ENCODE measurements around the gene HKDC1.
"Not testable (repeated sequence)": the region's sequence is repeated elsewhere in the genome, so short reads cannot be mapped to it uniquely, and the experiment has no call there.

The HKDC1 gene

GRCh38 chr10:69287181-69287580 lies 67.0 kb downstream of the HKDC1 start:
- no peaks in the 10 kb centered on the region for H3K9me3 ChIP-seq (ENCODE audit: control insufficient read depth in 1 of 2, low read length in 2 of 2)
- H3K4me3 ChIP-seq (ENCODE audit: low read depth in 1 of 2, low read length in 2 of 2): no peak overlapping the region
- no peaks in the 10 kb centered on the region for H3K4me1 ChIP-seq (ENCODE audit: control insufficient read depth in 1 of 2, insufficient read depth in 2 of 2, low read length in 2 of 2)
- H3K27ac ChIP-seq (ENCODE audit: low read length): no peak overlapping the region
- H3K36me3 ChIP-seq (ENCODE audit: control insufficient read depth in 1 of 2, insufficient read depth in 2 of 2, low read length in 2 of 2): no peaks in the 10 kb centered on the region
- H3K27me3 ChIP-seq (ENCODE audit: low read depth, low read length): no peaks in the 10 kb centered on the region

GRCh38 chr10:69290993-69291392 lies 70.9 kb downstream of the HKDC1 start:
- H3K36me3 ChIP-seq (ENCODE audit: control insufficient read depth in 1 of 2, insufficient read depth in 2 of 2, low read length in 2 of 2): no peaks in the 10 kb centered on the region
- no peaks in the 10 kb centered on the region for H3K4me1 ChIP-seq (ENCODE audit: control insufficient read depth in 1 of 2, insufficient read depth in 2 of 2, low read length in 2 of 2)
- H3K27me3 ChIP-seq (ENCODE audit: low read depth, low read length): no peaks in the 10 kb centered on the region
- no peaks in the 10 kb centered on the region for H3K9me3 ChIP-seq (ENCODE audit: control insufficient read depth in 1 of 2, low read length in 2 of 2)
- H3K4me3 ChIP-seq (ENCODE audit: low read depth in 1 of 2, low read length in 2 of 2): no peak overlapping the region
- H3K27ac ChIP-seq (ENCODE audit: low read length): no peak overlapping the region

DNA sequence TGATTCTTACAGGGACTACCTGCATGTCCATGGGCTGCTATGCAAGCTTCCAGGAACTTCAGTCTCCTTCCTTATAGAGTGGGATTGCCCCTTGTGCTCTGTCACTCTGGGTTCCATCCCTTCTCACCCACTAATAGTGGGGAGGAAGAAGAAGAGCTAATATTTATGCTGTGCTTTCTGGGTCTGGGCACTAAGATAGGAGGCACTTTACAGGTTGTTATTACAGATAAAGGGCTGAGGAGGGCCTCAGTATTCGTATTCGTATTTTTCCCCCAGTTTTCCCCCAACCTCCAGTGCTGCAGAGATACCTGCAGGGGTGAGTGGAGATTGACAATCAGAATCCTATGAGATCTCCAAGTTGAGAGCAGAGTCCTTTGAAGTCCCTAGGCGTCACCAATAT lies 72.3 kb downstream of the HKDC1 start:
- Histone ChIP-seq H3K4me1 (ENCODE audit: control insufficient read depth in 1 of 2, insufficient read depth in 2 of 2, low read length in 2 of 2) (no peaks in the 10 kb centered on the region), H3K9me3 (ENCODE audit: control insufficient read depth in 1 of 2, low read length in 2 of 2) (no peaks in the 10 kb centered on the region), H3K27me3 (ENCODE audit: low read depth, low read length) (no peaks in the 10 kb centered on the region), H3K4me3 (ENCODE audit: low read depth in 1 of 2, low read length in 2 of 2) (no peak overlapping the region), H3K27ac (ENCODE audit: low read length) (no peak overlapping the region), H3K36me3 (ENCODE audit: control insufficient read depth in 1 of 2, insufficient read depth in 2 of 2, low read length in 2 of 2) (no peaks in the 10 kb centered on the region)

DNA sequence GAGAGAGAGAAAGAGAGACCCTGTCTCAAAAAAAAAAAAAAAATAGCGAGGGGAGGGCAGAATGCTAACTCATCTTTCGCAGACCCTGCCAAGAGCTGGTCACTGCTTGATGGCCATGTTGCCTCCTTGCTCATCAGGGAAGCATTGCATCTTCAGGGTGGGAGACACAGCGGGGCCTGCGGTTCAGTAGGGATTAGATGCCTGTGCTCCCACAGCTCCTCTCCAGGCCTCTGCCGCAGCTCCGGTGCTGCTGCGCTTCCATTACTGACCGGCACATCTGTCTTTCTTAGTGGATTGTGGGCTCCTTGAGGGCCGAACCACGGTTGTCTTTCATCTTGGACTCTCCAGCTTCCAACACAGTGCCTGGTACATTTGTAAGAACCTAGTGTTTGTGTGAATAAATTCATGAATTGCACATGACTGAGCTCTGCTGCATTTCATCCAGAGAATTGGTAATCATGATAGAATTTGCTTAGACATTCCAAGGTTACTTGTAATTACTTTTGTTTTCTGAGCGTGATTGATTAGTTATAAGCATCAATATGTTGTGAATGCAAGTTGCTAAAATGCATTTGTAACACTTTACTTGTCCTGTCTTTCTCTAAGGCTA lies 75.0 kb downstream of the HKDC1 start:
- no peaks in the 10 kb centered on the region for H3K4me1 ChIP-seq (ENCODE audit: control insufficient read depth in 1 of 2, insufficient read depth in 2 of 2, low read length in 2 of 2)
- H3K4me3 ChIP-seq (ENCODE audit: low read depth in 1 of 2, low read length in 2 of 2): no peak overlapping the region
- H3K27me3 ChIP-seq (ENCODE audit: low read depth, low read length): no peaks in the 10 kb centered on the region
- no peaks in the 10 kb centered on the region for H3K9me3 ChIP-seq (ENCODE audit: control insufficient read depth in 1 of 2, low read length in 2 of 2)
- H3K27ac ChIP-seq (ENCODE audit: low read length): no peak overlapping the region
- H3K36me3 ChIP-seq (ENCODE audit: control insufficient read depth in 1 of 2, insufficient read depth in 2 of 2, low read length in 2 of 2): no peaks in the 10 kb centered on the region

DNA sequence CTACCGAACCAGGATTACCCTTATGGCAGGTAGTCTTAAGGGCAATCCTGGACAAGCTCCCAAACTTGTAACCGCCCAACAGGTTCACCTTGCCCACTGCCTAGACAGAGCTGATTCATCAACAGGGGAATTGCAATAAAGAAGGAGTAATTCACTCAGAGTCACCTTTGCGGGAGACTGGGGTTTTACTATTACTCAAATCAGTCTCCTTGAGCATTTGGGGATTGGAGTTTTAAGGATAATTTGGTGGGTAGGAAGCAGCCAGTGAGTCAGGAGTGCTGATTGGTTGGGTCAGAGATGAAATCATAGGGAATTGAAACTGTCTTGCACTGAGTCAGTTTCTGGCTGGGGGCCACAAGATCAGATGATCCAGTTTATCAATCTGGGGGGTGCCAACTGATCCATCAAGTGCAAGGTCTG lies 83.5 kb downstream of the HKDC1 start:
- no peaks in the 10 kb centered on the region for H3K36me3 ChIP-seq (ENCODE audit: control insufficient read depth in 1 of 2, insufficient read depth in 2 of 2, low read length in 2 of 2)
- no peaks in the 10 kb centered on the region for H3K4me1 ChIP-seq (ENCODE audit: control insufficient read depth in 1 of 2, insufficient read depth in 2 of 2, low read length in 2 of 2)
- H3K27me3 ChIP-seq (ENCODE audit: low read depth, low read length): no peaks in the 10 kb centered on the region
- H3K27ac ChIP-seq (ENCODE audit: low read length): no peak overlapping the region
- H3K9me3 ChIP-seq (ENCODE audit: control insufficient read depth in 1 of 2, low read length in 2 of 2): no peaks in the 10 kb centered on the region
- no peak overlapping the region for H3K4me3 ChIP-seq (ENCODE audit: low read depth in 1 of 2, low read length in 2 of 2)

DNA sequence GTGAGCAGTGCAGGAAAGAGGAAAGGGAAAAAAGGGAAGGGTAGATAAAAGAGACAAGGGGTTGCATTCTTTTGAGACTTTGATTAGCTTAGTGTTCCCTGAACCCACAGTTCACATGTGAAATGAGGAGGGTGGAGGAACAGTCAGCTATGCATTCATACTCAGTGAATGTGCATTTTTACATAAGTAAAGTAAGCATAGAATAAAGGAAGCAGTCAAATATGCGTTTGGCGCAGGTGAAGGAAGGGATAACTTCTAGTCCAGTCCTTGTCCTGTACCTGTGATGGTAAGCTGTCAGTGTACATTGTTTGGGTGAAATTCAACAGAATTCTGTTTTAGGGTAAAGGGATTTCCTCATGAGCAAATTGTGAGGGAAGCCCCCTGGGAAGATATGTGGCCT lies 86.3 kb downstream of the HKDC1 start:
- Histone ChIP-seq H3K4me1 (ENCODE audit: control insufficient read depth in 1 of 2, insufficient read depth in 2 of 2, low read length in 2 of 2) (no peaks in the 10 kb centered on the region), H3K27me3 (ENCODE audit: low read depth, low read length) (no peaks in the 10 kb centered on the region), H3K36me3 (ENCODE audit: control insufficient read depth in 1 of 2, insufficient read depth in 2 of 2, low read length in 2 of 2) (no peaks in the 10 kb centered on the region), H3K27ac (ENCODE audit: low read length) (no peak overlapping the region), H3K9me3 (ENCODE audit: control insufficient read depth in 1 of 2, low read length in 2 of 2) (no peaks in the 10 kb centered on the region), H3K4me3 (ENCODE audit: low read depth in 1 of 2, low read length in 2 of 2) (no peak overlapping the region)

- no peaks in the 10 kb centered on the region for H3K27me3 ChIP-seq (ENCODE audit: low read depth, low read length)
- H3K36me3 ChIP-seq (ENCODE audit: control insufficient read depth in 1 of 2, insufficient read depth in 2 of 2, low read length in 2 of 2): no peaks in the 10 kb centered on the region
- H3K27ac ChIP-seq (ENCODE audit: low read length): no peak overlapping the region
- no peaks in the 10 kb centered on the region for H3K9me3 ChIP-seq (ENCODE audit: control insufficient read depth in 1 of 2, low read length in 2 of 2)
- no peaks in the 10 kb centered on the region for H3K4me1 ChIP-seq (ENCODE audit: control insufficient read depth in 1 of 2, insufficient read depth in 2 of 2, low read length in 2 of 2)
- H3K4me3 ChIP-seq (ENCODE audit: low read depth in 1 of 2, low read length in 2 of 2): no peak overlapping the region
These were observed 87.3 kb downstream of the HKDC1 start for GRCh38 chr10:69307434-69307833.

- H3K36me3 ChIP-seq (ENCODE audit: control insufficient read depth in 1 of 2, insufficient read depth in 2 of 2, low read length in 2 of 2); H3K4me3 ChIP-seq (ENCODE audit: low read depth in 1 of 2, low read length in 2 of 2); H3K9me3 ChIP-seq (ENCODE audit: control insufficient read depth in 1 of 2, low read length in 2 of 2); H3K27ac ChIP-seq (ENCODE audit: low read length); H3K27me3 ChIP-seq (ENCODE audit: low read depth, low read length); H3K4me1 ChIP-seq (ENCODE audit: control insufficient read depth in 1 of 2, insufficient read depth in 2 of 2, low read length in 2 of 2): not testable (repeated sequence)
These were observed 88.2 kb downstream of the HKDC1 start for GRCh38 chr10:69308304-69308703.

DNA sequence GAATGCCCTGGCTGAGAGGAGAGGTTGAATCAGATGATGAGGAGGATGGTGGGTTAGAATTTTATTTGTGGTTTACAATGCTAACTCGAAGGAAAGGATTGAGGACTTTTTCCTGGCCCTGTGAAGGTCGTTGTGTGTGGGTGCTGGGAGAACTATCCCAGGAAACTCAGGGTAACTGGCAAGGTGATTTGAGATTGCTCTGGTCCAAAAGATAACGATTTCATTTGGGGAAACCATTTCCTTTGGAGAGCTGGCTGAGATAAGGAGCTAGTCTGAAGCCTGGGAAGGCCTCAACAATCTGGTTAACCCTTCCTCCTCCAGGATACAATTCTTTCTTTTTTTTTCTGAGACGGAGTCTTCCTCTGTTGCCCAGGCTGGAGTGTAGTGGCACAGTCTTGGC lies 91.2 kb downstream of the HKDC1 start:
- Histone ChIP-seq H3K4me1 (ENCODE audit: control insufficient read depth in 1 of 2, insufficient read depth in 2 of 2, low read length in 2 of 2) (no peaks in the 10 kb centered on the region), H3K36me3 (ENCODE audit: control insufficient read depth in 1 of 2, insufficient read depth in 2 of 2, low read length in 2 of 2) (no peaks in the 10 kb centered on the region), H3K27me3 (ENCODE audit: low read depth, low read length) (no peaks in the 10 kb centered on the region), H3K4me3 (ENCODE audit: low read depth in 1 of 2, low read length in 2 of 2) (no peak overlapping the region), H3K9me3 (ENCODE audit: control insufficient read depth in 1 of 2, low read length in 2 of 2) (no peaks in the 10 kb centered on the region), H3K27ac (ENCODE audit: low read length) (no peak overlapping the region)

DNA sequence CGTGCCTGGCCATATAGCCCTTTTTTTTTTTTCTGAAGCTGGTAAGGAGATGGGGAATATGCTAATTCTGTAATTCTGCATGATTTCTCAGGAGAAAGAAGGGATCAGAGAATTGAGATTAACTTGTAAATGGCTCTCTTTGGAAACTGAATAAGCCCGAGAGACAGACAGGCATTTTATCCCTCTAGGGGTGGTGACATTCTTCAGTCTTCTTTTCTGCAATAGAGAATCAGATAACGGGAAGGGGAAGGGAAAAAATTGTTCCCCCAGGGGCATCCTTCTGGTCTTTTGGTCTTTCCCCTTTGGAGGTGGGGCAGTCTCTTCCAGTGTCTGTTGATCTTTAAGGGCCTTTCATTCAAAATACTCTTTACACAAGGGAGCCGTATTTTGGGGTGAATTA lies 92.4 kb downstream of the HKDC1 start:
- Histone ChIP-seq H3K9me3 (ENCODE audit: control insufficient read depth in 1 of 2, low read length in 2 of 2) (no peaks in the 10 kb centered on the region), H3K27me3 (ENCODE audit: low read depth, low read length) (no peaks in the 10 kb centered on the region), H3K4me1 (ENCODE audit: control insufficient read depth in 1 of 2, insufficient read depth in 2 of 2, low read length in 2 of 2) (no peaks in the 10 kb centered on the region), H3K36me3 (ENCODE audit: control insufficient read depth in 1 of 2, insufficient read depth in 2 of 2, low read length in 2 of 2) (no peaks in the 10 kb centered on the region), H3K27ac (ENCODE audit: low read length) (no peak overlapping the region), H3K4me3 (ENCODE audit: low read depth in 1 of 2, low read length in 2 of 2) (no peak overlapping the region)

- H3K4me3 ChIP-seq (ENCODE audit: low read depth in 1 of 2, low read length in 2 of 2): no peak overlapping the region
- H3K4me1 ChIP-seq (ENCODE audit: control insufficient read depth in 1 of 2, insufficient read depth in 2 of 2, low read length in 2 of 2): peaks cover 2 to 7% of the 10 kb centered on the region in 2 donors
- H3K27me3 ChIP-seq (ENCODE audit: low read depth, low read length): no peaks in the 10 kb centered on the region
- H3K9me3 ChIP-seq (ENCODE audit: control insufficient read depth in 1 of 2, low read length in 2 of 2): no peaks in the 10 kb centered on the region
- H3K36me3 ChIP-seq (ENCODE audit: control insufficient read depth in 1 of 2, insufficient read depth in 2 of 2, low read length in 2 of 2): peaks cover 0 to 4% of the 10 kb centered on the region in 2 donors
- no peak overlapping the region for H3K27ac ChIP-seq (ENCODE audit: low read length)
These were observed 95.0 kb downstream of the HKDC1 start for GRCh38 chr10:69315100-69315542.

DNA sequence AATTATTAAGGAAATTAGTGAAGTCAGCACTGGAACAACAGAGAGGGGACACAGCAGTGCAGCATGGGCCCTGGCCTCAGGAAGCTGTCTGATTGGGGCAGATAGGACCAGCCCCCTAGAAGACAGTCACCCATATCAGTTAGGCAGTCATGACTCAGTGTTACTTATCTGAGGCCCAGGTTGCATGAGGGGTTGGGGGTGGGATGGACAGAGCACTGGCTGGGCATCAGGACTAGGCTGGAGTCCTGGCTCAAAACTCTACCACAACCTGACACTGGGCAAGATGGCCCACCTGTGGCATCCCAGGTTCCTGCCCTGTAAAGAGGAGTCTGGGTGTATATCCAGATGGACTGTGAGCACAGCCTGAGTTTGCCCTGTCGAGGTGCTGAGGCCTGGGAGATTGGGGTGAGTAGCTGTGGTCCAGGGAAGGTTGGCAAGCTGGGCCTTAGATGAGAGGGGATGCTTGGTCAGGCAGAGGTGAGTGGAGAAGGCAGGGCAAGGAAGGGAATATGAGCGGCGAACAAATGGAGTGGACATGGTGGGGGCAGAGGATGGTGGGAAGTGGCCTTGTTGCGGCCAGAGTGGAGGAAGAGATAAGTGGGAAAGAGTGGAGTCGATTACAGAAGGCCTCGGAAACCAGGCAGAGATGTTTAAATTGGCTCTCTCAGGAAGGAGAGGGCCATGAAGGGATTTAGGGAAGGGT lies 95.6 kb downstream of the HKDC1 start:
- no peak overlapping the region for H3K4me3 ChIP-seq (ENCODE audit: low read depth in 1 of 2, low read length in 2 of 2)
- no peaks in the 10 kb centered on the region for H3K9me3 ChIP-seq (ENCODE audit: control insufficient read depth in 1 of 2, low read length in 2 of 2)
- peaks cover 0 to 4% of the 10 kb centered on the region in 2 donors for H3K36me3 ChIP-seq (ENCODE audit: control insufficient read depth in 1 of 2, insufficient read depth in 2 of 2, low read length in 2 of 2)
- no peak overlapping the region for H3K27ac ChIP-seq (ENCODE audit: low read length)
- H3K4me1 ChIP-seq (ENCODE audit: control insufficient read depth in 1 of 2, insufficient read depth in 2 of 2, low read length in 2 of 2): peaks cover 7 to 13% of the 10 kb centered on the region in 2 donors
- H3K27me3 ChIP-seq (ENCODE audit: low read depth, low read length): no peaks in the 10 kb centered on the region
